ENCODE measurements around the gene CLDN11.

Gene CLDN11

DNA sequence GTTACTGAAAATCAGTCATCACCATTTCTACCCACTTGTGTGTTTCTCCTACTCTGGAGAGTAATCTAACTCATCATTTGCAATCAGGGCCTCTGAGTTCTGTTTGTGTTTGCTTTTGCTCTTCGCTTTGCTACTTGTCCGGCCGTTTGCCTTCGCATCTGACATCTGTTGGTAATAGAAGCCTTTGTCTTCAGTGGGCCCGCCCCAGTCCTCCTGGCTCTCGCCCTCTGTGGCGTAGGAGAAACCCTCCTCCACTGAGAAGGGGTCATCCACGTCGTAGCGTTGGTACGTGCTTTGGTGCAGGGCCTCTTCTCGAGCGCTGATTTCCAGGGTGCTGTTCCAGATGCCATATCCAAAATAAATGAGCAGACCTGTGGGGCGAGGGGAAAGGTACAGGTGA lies 48.3 kb downstream of the CLDN11 start:
- no peak for DNase-seq (ENCODE audit: extremely low read depth, low read depth)
- no peak overlapping the region for H3K4me3 ChIP-seq (replicated peaks; ENCODE audit: low read depth, low read length)
- no peak for TF ChIP-seq CTCF (IDR thresholded peaks at IDR 0.05; ENCODE audit: low read depth, low read length, missing control alignments)

- TF ChIP-seq CTCF (IDR thresholded peaks at IDR 0.05; ENCODE audit: low read depth, low read length, missing control alignments) = no peak
- DNase-seq (ENCODE audit: extremely low read depth, low read depth) = no peak
- H3K4me3 ChIP-seq (replicated peaks; ENCODE audit: low read depth, low read length) = no peak overlapping the region
Measured at GRCh38 chr3:170467571-170468147, 49.0 kb downstream of the CLDN11 start.

GRCh38 chr3:170469151-170470062 lies 50.7 kb downstream of the CLDN11 start:
- H3K4me3 ChIP-seq (replicated peaks; ENCODE audit: low read depth, low read length) = no peak overlapping the region
- peak; percentile 95 for DNase-seq (ENCODE audit: extremely low read depth, low read depth)
- no peak for TF ChIP-seq CTCF (IDR thresholded peaks at IDR 0.05; ENCODE audit: low read depth, low read length, missing control alignments)

DNA sequence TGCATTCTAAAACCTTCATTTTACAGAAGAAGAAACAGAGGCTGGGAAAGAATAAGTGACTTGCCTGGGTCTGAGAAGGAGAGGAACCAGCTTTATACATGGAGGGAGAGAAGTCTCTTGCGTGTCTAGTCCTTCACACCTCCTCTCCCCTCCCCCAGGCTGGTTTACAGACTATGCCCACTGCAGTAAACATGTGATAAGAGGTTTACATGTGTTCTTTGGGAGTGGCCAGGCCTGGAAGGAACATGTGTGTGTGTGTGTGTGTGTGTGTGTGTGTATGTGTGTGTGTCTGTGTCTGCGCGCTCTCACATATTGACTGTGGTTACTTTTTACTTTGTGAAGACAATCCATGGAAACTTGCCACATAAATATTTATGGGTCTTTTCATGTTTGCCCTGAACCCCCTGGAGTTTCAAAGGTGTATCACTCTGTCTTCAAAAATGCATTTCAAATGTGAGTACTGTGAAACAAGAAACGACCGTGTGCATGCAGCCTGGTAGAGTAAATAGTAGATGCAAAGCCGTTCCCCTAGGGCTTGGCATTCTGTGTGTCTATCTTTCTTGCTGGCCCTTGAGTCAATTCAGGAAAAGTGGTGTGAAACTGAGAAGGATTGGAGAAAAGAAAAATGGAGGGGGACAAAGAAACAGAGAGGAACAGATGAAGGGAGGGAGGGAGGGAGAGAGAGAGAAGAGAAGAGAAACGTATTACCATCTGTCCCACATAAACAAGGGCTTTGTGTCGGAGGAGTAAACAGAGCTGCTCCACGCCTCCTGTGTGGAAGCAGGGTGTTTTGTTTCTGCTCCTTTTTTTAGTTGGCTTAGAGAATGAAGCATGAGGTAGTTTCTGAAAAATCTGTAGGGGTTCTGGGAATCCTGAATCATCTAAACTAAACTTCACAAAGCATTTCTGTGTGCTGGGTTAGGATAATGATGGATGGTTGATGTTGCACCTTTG lies 51.7 kb downstream of the CLDN11 start:
- no peak for TF ChIP-seq CTCF (IDR thresholded peaks at IDR 0.05; ENCODE audit: low read depth, low read length, missing control alignments)
- peak; percentile 67 for DNase-seq (ENCODE audit: extremely low read depth, low read depth)
- no peak overlapping the region for H3K4me3 ChIP-seq (replicated peaks; ENCODE audit: low read depth, low read length)

GRCh38 chr3:170471149-170471548 lies 52.5 kb downstream of the CLDN11 start:
- no peak overlapping the region for H3K4me3 ChIP-seq (replicated peaks; ENCODE audit: low read depth, low read length)
- no peak for DNase-seq (ENCODE audit: extremely low read depth, low read depth)
- TF ChIP-seq CTCF (IDR thresholded peaks at IDR 0.05; ENCODE audit: low read depth, low read length, missing control alignments) = no peak

- no peak for TF ChIP-seq CTCF (IDR thresholded peaks at IDR 0.05; ENCODE audit: low read depth, low read length, missing control alignments)
- DNase-seq (ENCODE audit: extremely low read depth, low read depth) = no peak
- H3K4me3 ChIP-seq (replicated peaks; ENCODE audit: low read depth, low read length) = no peak overlapping the region
Measured at GRCh38 chr3:170473358-170473757, 54.7 kb downstream of the CLDN11 start.

Measured in HFF-Myc (cell line).